ENCODE results near the gene CNRIP1.

Gene CNRIP1, protein sequence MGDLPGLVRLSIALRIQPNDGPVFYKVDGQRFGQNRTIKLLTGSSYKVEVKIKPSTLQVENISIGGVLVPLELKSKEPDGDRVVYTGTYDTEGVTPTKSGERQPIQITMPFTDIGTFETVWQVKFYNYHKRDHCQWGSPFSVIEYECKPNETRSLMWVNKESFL

DNA sequence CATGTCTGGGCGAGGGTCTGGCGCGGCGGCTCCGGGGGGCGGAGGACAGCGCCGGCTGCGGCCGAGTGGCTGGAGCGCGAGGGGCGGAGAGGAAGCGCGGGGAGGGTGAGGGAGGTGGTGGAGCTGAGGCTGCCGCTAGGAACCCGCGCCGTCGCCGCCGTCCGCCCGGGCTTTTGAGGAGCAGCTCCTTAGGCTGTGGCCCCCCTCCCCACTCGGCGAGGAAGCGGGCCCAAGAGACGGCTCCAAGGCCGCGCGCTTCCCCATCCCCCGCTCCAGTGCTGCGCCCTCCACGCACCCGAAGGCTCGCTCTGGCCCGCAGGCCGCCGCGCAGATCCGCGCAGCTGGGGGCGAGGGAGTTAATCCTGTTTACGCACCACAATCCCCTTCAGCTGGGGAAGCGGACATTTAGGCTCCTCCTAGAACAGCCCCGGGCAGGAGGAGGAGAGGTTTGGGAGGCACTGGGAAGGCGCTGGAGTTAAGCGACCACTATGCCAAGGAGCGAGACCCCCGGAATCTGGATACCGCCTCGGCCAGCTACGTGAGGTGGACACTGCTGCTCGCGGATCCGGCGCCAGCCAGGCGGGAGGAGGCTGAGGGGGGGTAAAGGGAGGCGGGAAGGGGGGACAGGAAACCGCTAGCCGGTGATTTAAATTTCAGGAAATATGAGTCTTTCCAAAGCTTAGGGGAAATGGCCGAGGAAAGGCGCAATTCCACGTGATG, at the start of gene CNRIP1:
Gene CNRIP1, minus strand, starts transcription at position 552 of the 720 bp plus-strand sequence. Its CDS starts 549 bp downstream, at position 3.
- no peak for DNase-seq (ENCODE audit: low read depth)
- H3K4me3 ChIP-seq (ENCODE audit: low read depth, low read length): peak within 1 kb of the TSS; percentile 51
- TF ChIP-seq, protein P1, sequence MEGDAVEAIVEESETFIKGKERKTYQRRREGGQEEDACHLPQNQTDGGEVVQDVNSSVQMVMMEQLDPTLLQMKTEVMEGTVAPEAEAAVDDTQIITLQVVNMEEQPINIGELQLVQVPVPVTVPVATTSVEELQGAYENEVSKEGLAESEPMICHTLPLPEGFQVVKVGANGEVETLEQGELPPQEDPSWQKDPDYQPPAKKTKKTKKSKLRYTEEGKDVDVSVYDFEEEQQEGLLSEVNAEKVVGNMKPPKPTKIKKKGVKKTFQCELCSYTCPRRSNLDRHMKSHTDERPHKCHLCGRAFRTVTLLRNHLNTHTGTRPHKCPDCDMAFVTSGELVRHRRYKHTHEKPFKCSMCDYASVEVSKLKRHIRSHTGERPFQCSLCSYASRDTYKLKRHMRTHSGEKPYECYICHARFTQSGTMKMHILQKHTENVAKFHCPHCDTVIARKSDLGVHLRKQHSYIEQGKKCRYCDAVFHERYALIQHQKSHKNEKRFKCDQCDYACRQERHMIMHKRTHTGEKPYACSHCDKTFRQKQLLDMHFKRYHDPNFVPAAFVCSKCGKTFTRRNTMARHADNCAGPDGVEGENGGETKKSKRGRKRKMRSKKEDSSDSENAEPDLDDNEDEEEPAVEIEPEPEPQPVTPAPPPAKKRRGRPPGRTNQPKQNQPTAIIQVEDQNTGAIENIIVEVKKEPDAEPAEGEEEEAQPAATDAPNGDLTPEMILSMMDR (IDR thresholded peaks at IDR 0.05; ENCODE audit: insufficient read depth, low read depth, low read length, missing control alignments): no peak

DNA sequence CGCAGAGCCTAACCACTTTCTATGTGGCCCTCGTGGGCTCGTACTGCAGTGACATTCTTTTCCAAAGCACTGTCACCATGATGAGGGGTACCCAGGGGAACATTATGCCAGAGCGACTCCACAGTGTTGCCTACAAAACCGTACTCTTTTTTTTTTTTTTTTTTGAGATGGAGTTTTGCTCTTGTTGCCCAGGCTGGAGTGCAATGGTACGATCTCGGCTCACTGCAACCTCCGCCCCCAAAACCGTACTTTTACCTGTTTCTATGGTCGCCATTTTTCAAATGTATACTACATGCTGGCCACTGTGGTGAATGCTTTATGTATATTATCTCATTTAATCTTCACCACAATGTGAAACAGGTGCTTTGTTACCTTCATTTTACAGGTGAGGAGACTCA, 49.6 kb upstream of the CNRIP1 start:
- DNase-seq (ENCODE audit: low read depth): no peak
- H3K4me3 ChIP-seq (ENCODE audit: low read depth, low read length): peak overlapping the region; percentile 79
- TF ChIP-seq, protein P1 (IDR thresholded peaks at IDR 0.05; ENCODE audit: insufficient read depth, low read depth, low read length, missing control alignments): no peak

DNA sequence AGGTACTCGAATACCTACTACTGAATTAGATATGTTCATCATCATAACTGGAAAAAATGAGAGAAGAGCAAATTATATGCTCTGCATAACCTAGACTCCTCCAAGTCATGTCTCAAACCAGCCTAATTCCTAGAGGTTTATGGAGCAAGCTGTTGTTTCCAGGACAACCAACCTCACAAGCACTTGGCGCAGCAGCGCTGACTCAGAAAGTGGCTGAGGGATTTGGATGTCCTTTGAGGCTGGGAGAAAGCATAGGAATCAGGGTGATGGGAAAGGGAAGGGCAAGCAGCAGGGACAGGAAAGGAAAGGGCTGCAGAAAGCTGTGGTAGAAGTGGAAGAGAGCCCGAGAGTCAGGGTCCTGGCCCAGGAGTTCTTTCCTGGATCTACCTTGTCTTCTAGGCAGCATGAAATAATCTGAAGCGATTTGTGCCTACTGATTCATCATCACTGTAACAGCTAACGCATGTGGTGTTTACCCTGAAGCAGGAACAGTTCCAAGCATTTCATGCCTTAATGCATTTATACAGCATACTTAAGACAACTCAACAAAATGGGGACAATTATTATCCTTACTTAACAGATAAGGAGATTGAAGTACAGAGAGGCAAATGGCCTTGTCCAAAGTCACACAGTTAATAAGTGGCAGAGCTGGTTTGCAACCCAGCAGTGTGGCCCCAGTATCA, 49.0 kb upstream of the CNRIP1 start:
- TF ChIP-seq, protein P1 (IDR thresholded peaks at IDR 0.05; ENCODE audit: insufficient read depth, low read depth, low read length, missing control alignments): no peak
- DNase-seq (ENCODE audit: low read depth): no peak
- peak overlapping the region; percentile 79 for H3K4me3 ChIP-seq (ENCODE audit: low read depth, low read length)

DNA sequence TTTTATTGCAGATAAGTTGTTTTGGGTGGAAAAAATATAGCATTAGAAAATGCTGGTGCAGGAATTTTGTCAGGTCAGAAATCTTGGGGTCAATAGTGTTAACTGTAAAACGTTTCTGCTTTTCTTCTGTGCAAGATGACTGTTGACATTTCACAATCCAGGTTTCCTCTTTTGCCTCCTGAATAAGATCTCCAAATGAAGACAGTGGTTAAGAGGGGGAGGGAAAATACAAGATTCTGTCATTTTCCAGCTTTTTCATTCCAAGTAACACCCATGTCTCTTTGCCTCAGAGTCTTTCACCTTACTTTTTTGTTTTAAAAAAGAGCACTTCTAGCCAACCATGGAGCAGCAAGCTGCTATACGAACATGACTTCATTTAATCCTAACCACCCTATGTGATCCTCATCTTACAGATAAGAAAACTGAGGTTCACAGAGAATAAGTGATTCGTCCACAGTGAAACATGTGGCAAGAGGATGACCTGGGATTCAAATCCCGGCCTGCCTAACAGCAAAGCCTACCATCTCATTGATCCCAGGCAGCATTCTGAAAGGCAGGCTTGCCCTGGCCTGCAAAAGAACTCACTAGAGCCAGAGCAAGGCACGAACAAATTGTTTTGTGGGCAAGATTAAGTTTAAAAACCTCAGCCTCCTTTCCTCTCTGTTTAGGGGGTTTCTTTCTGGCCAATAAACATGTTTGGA, 48.4 kb upstream of the CNRIP1 start:
- peak overlapping the region; percentile 79 for H3K4me3 ChIP-seq (ENCODE audit: low read depth, low read length)
- TF ChIP-seq, protein P1 (IDR thresholded peaks at IDR 0.05; ENCODE audit: insufficient read depth, low read depth, low read length, missing control alignments): no peak
- DNase-seq (ENCODE audit: low read depth): no peak

DNA sequence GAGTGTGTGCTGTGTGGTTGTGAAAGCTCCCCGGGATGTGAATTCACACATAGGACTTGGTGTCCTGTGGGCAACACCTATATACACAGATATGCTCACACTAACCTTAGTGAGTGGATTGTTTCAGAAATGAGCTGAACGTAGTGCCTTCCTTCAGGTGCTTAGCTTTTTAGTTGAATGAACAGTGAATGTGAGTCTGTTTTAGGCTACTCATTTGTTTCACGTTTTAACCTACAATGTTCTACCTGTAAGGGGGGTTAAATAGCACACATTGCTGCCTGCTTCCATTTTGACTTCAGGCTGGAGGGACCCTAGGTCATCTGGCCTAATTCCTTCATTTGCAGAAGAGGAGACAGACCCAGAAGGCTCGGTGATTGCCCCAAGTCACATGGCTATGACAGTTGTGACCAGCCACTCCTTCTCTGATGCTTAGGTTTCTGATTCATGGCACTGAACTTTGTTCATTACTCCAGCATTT, 46.4 kb upstream of the CNRIP1 start:
- TF ChIP-seq, protein P1 (IDR thresholded peaks at IDR 0.05; ENCODE audit: insufficient read depth, low read depth, low read length, missing control alignments): no peak
- peak; percentile 73 for DNase-seq (ENCODE audit: low read depth)
- peak overlapping the region; percentile 79 for H3K4me3 ChIP-seq (ENCODE audit: low read depth, low read length)

DNA sequence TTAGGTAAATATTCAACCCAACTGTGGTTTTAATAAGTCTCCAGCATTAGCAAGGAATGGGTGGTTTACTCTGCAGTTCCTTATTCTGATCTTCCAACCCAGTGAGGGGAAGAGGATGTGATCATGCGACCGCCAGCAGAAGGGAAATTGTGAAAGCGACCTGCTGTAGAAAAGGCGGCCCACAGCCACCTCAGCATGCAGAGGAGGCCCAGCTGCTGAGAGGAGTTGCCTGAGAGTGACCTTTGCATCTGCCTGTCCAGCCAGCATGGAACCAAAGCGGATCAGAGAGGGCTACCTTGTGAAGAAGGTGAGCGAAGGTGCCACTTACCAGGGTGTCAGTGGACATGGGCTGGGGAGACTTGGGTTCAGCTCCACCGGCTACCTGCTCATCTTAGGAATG, 45.3 kb upstream of the CNRIP1 start, which contains the start of gene PLEK:
Gene PLEK, plus strand, starts transcription at position 196 of the 400 bp plus-strand sequence. Its CDS starts 70 bp downstream, at position 266.
- peak; percentile 89 for DNase-seq (ENCODE audit: low read depth)
- TF ChIP-seq, protein P1 (IDR thresholded peaks at IDR 0.05; ENCODE audit: insufficient read depth, low read depth, low read length, missing control alignments): no peak
- peak within 1 kb of the TSS; percentile 79 for H3K4me3 ChIP-seq (ENCODE audit: low read depth, low read length)
